Body of pancreas (tissue), 4 donors: ENCODE results near the gene PPP4R4. TPM values are rescaled to one million over a fixed set of nuclear protein-coding genes. Genes with fewer than 3 reads are reported as not detected.

ENCODE experiments used
- ATAC-seq: fragments of 150-250 bp; one replicate; pipeline ENCODE4 v1.9.1; 2016
- DNase-seq, 4 donors: peaks; one replicate each; pipeline ENCODE4 v3.0.0-alpha.2; 2019
- H3K27ac ChIP-seq, 4 donors: fragments of 200-600 bp; sonication (generic); 1 replicate in 3 of 4; 2 replicates in 1 of 4; pipeline versions ENCODE4 v1.5.1 to v1.6.1; 2016 to 2019; ENCODE audit warnings: mild to moderate bottlenecking in 1 of 4, mixed read lengths in 1 of 4, moderate library complexity in 1 of 4
- H3K27me3 ChIP-seq, 2 donors: fragments of 200-600 bp; sonication (generic); one replicate each; pipeline ENCODE4 v1.6.0; 2016; ENCODE audit warnings: mild to moderate bottlenecking in 1 of 2
- H3K36me3 ChIP-seq, 2 donors: fragments of 200-600 bp; sonication (generic); replicated peaks in 1 of 2; 2 replicates each; pipeline ENCODE4 v1.5.1; 2016; ENCODE audit warnings: low read depth in 2 of 2; ENCODE audit not compliant: insufficient read depth in 1 of 2
- H3K4me1 ChIP-seq: fragments of 200-600 bp; sonication (generic); one replicate; pipeline ENCODE4 v1.6.0; 2016
- H3K4me3 ChIP-seq, 2 donors: fragments of 200-600 bp; sonication (generic); 1 replicate in 1 of 2; 2 replicates in 1 of 2; pipeline ENCODE4 v1.5.1; 2016 to 2019
- H3K9me3 ChIP-seq, 3 donors: fragments of 200-600 bp; sonication (generic); 1 replicate in 2 of 3; 2 replicates in 1 of 3; pipeline ENCODE4 v1.5.1; 2016
- POLR2A ChIP-seq, 3 donors: fragments of 450-650 bp; IDR thresholded peaks; one replicate each; pipeline ENCODE4 v1.6.1; 2016; ENCODE audit warnings: antibody characterized with exemption in 3 of 3, mild to moderate bottlenecking in 2 of 3
- WGBS, 2 donors: methylation state at CpG; one replicate each; pipeline ENCODE4 v1.1.5; 2017; 5-methylcytosine and 5-hydroxymethylcytosine counted together
- intact Hi-C: fragments of 100-400 bp; cut with DNase I; formaldehyde crosslinking; loops from one replicate; pipeline ENCODE4 v1.15.1; 2023
- total RNA-seq, 2 donors: library from RNA; depleted of rRNA; stranded (reverse); fragments of >200 nt; gene quantifications; one replicate each; pipeline ENCODE4 v1.1.0, GENCODE V29; 2016
- TF ChIP-seq, protein P1 (sequence below), 7 experiments: fragments of 450-650 bp in 4 of 7; fragments of 200-600 bp in 3 of 7; sonication (generic) in 3 of 7; IDR thresholded peaks; one replicate each; pipeline ENCODE4 v1.5.1; 2016 to 2019; ENCODE audit warnings: antibody characterized with exemption in 7 of 7

Gene PPP4R4
- total RNA-seq, 2 donors from 2014 or later = 1.3 to 2.6 TPM

DNA sequence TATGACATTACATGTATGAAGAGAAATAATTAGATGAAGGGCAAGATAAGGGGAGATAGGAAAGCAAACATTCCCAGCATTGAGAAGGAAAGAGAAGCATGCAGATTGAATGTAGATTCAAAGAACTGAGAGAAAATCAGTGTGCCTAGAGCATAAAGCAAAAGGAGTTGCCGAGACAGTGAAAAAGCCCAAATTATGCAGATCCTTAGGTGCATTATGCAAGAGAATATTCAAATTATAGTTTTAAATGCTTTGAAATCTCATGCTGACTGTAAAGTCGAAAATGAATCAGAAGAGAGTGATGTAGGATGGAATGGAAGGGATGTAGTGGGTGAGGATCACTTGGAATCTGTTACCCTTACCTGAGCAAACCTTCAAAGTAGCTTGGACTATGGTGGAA lies 49.9 kb downstream of the PPP4R4 start:
- no peaks in the 10 kb centered on the region for H3K27me3 ChIP-seq
- 71 to 78% methylated on average over 2 of the region's 2 CpGs for WGBS, 2 donors
- no peak overlapping the region for H3K27ac ChIP-seq
- no peak for ATAC-seq
- H3K36me3 ChIP-seq = no peaks in the 10 kb centered on the region
- H3K4me3 ChIP-seq = no peak overlapping the region
- no peaks in the 10 kb centered on the region for H3K4me1 ChIP-seq
- no peaks in the 10 kb centered on the region for H3K9me3 ChIP-seq
- no peak for DNase-seq
- intact Hi-C loops = no loop called here
- TF ChIP-seq, protein P1, sequence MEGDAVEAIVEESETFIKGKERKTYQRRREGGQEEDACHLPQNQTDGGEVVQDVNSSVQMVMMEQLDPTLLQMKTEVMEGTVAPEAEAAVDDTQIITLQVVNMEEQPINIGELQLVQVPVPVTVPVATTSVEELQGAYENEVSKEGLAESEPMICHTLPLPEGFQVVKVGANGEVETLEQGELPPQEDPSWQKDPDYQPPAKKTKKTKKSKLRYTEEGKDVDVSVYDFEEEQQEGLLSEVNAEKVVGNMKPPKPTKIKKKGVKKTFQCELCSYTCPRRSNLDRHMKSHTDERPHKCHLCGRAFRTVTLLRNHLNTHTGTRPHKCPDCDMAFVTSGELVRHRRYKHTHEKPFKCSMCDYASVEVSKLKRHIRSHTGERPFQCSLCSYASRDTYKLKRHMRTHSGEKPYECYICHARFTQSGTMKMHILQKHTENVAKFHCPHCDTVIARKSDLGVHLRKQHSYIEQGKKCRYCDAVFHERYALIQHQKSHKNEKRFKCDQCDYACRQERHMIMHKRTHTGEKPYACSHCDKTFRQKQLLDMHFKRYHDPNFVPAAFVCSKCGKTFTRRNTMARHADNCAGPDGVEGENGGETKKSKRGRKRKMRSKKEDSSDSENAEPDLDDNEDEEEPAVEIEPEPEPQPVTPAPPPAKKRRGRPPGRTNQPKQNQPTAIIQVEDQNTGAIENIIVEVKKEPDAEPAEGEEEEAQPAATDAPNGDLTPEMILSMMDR (IDR thresholded peaks at IDR 0.05) = no peak
- TF ChIP-seq POLR2A (IDR thresholded peaks at IDR 0.05) = no peak

DNA sequence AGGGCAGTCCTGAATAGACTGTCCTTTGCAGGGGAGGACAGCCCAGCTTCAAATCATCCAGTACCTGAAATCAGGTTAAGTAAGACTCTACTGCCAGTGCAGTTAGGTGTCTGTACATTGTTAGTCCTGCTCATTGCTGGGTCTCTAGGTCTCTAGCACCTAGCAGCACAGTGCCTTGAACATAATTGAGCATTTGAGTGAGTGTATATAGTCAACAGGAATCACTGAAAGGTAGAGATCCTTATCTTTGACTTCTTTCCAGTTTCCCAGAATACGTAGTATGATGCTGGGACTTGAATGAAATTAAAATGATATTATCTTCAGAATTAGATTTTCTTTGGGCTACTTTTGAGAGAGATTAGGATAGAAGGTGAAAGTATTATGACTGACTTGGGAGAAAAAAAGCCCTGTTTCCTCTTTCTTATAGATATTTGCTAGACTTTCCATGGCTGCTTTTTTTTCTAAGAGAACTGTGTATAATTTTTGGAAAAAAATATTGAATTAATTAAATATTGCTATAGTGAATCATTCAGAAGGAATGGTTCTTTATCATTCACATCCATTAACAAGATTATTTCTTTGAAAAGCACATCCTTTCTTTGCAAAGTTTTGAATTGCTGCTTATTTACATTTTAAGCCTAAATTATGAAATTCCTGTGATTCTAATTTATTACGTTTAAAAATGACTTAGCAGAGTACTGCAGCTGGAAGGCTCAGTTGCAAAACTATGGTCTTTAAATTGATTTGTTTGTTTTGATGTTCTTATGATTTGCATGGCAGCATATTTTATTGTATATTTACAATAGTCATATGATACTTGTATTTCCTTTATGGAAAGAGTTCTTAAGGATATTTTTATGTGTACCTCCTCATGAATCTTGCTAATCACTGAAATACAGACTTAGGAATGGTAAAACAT lies 51.6 kb downstream of the PPP4R4 start:
- Histone ChIP-seq H3K27me3 (no peaks in the 10 kb centered on the region), H3K9me3 (no peaks in the 10 kb centered on the region), H3K4me1 (no peaks in the 10 kb centered on the region), H3K36me3 (no peaks in the 10 kb centered on the region), H3K27ac (no peak overlapping the region), H3K4me3 (no peak overlapping the region)
- no peak for DNase-seq
- 57 to 58% methylated on average over 2 of the region's 2 CpGs for WGBS, 2 donors
- intact Hi-C loops = no loop called here
- no peak for ATAC-seq
- TF ChIP-seq, protein P1 (IDR thresholded peaks at IDR 0.05) = no peak
- TF ChIP-seq POLR2A (IDR thresholded peaks at IDR 0.05) = no peak

DNA sequence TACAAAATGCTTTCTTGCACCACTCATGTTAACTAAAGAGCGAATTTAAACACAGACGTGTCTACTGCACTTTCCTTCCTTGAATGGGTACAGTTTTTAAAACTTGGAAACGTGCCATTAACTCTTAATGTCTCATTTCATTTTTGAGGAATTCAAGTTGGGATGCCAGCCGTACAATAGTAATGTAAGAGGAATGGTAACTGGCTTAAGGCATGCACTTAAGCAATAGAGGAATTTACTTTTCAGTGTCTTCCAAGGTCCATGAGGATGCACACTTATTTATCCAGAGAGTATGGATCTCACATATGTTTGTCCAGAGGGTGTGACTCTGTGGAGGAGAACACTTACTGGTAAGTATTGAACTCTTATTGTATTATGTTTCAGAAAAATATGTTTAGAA lies 52.9 kb downstream of the PPP4R4 start:
- intact Hi-C loops = no loop called here
- no peak for DNase-seq
- Histone ChIP-seq H3K4me1 (no peaks in the 10 kb centered on the region), H3K36me3 (no peaks in the 10 kb centered on the region), H3K27ac (no peak overlapping the region), H3K4me3 (no peak overlapping the region), H3K27me3 (no peaks in the 10 kb centered on the region), H3K9me3 (no peaks in the 10 kb centered on the region)
- 47% methylated on average over 4 of the region's 4 CpGs for WGBS, 2 donors
- TF ChIP-seq, protein P1 (IDR thresholded peaks at IDR 0.05) = no peak
- TF ChIP-seq POLR2A (IDR thresholded peaks at IDR 0.05) = no peak
- no peak for ATAC-seq

DNA sequence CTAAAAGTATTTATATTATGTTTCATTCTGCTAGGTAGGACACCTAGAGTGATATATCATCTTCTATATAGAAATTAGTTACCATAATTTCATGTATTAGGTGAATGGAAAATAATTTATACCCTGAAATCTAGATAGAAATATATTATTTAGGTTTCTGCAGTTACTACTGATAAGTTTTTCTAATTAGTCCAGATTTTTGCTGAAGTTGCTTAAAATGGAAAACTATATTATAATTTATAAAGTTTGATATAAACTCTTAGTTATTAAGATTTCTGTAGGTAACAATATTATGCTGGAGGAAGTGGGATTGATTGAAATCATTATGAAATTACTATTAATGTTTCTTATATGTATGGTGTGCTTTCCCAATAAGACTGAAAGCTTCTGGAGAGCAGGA lies 62.9 kb downstream of the PPP4R4 start:
- no peak for ATAC-seq
- TF ChIP-seq POLR2A (IDR thresholded peaks at IDR 0.05) = no peak
- TF ChIP-seq, protein P1 (IDR thresholded peaks at IDR 0.05) = no peak

DNA sequence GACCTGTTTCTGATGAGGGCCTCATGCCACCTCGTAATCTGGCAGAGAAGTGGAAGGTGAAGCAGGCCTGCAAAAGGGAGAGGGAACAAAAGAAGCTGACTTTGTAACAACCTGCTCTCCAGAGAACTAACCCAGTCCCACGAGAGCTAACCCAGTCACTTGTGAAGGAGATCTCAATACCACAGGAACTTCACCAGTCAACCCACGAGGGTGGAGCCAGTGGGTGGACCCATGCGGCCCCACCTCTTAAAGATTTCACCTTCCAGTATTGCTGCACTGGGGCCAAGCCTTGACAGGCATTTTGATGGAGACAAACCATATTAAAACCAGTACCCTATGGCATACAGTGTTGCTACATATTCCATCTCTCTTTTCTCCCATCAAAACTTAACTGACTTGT lies 63.9 kb downstream of the PPP4R4 start:
- H3K27me3 ChIP-seq = no peaks in the 10 kb centered on the region
- ATAC-seq (no peak), DNase-seq (no peak)
- WGBS, 2 donors = 69% methylated on average over 4 of the region's 4 CpGs
- H3K9me3 ChIP-seq = no peaks in the 10 kb centered on the region
- TF ChIP-seq POLR2A (IDR thresholded peaks at IDR 0.05) = no peak
- TF ChIP-seq, protein P1 (IDR thresholded peaks at IDR 0.05) = no peak
- no peak overlapping the region for H3K4me3 ChIP-seq
- no peaks in the 10 kb centered on the region for H3K36me3 ChIP-seq
- H3K4me1 ChIP-seq = no peaks in the 10 kb centered on the region
- intact Hi-C loops = no loop called here
- H3K27ac ChIP-seq = no peak overlapping the region

More for the DNA sequence above, 62.9 kb downstream of the PPP4R4 start:
- no peak overlapping the region for H3K4me3 ChIP-seq
- H3K36me3 ChIP-seq = no peaks in the 10 kb centered on the region
- intact Hi-C loops = no loop called here
- DNase-seq = no peak
- H3K27me3 ChIP-seq = no peaks in the 10 kb centered on the region
- H3K9me3 ChIP-seq = no peaks in the 10 kb centered on the region
- H3K4me1 ChIP-seq = no peaks in the 10 kb centered on the region
- H3K27ac ChIP-seq = no peak overlapping the region
